T-cell (primary cell): ENCODE results near the gene CNTNAP2. TPM values are rescaled to one million over a fixed set of nuclear protein-coding genes. Genes with fewer than 3 reads are reported as not detected.
A peak's percentile ranks its signal among the peaks of the same experiment; 100 is the strongest.

Experiments
- ATAC-seq, 4 experiments: fragments of 200-7000 bp in 3 of 4; fragments of 150-1000 bp in 1 of 4; cut with Tn5 transposase; replicated peaks in 1 of 4; 1 replicate in 3 of 4; 2 replicates in 1 of 4; pipeline ENCODE4 v1.10.0; 2021; ENCODE audit warnings: moderate library complexity in 3 of 4, mild to moderate bottlenecking in 2 of 4, moderate number of reproducible peaks in 1 of 4
- CTCF ChIA-PET, 2 donors: fragments of 300-600 bp; sonication (Branson Sonifier 250); formaldehyde crosslinking; loops; one replicate each; lab custom pipeline; 2022; ENCODE audit warnings: antibody characterized with exemption in 2 of 2; lab: Charles Lee
- POLR2A ChIA-PET, 2 donors: fragments of 300-600 bp; sonication (Branson Sonifier 250); formaldehyde crosslinking; loops; one replicate each; lab custom pipeline; 2022; ENCODE audit warnings: antibody characterized with exemption in 2 of 2; lab: Charles Lee
- DNase-seq, 35 experiments: peaks; one replicate each; pipeline versions ENCODE4 v3.0.0 to v3.0.0-alpha.2; 2013 to 2023
- H3K27ac ChIP-seq: one replicate; pipeline ENCODE4 v1.5.1; 2013; ENCODE audit warnings: low read length
- H3K27me3 ChIP-seq, 2 experiments: replicated peaks in 1 of 2; 1 replicate in 1 of 2; 2 replicates in 1 of 2; pipeline versions ENCODE4 v1.6.1 to v1.7.0; 2013; ENCODE audit warnings: low read length in 1 of 2, mixed read lengths in 1 of 2; ENCODE audit not compliant: control insufficient read depth in 2 of 2, insufficient read depth in 2 of 2; ENCODE audit errors: extremely low read depth in 1 of 2
- H3K36me3 ChIP-seq, 2 donors: 1 replicate in 1 of 2; 2 replicates in 1 of 2; pipeline versions ENCODE4 v1.6.1 to v1.7.0; 2013; ENCODE audit warnings: low read length in 1 of 2; ENCODE audit not compliant: control insufficient read depth in 2 of 2, insufficient read depth in 1 of 2; ENCODE audit errors: extremely low read depth in 1 of 2
- H3K4me1 ChIP-seq, 2 experiments: 1 replicate in 1 of 2; 2 replicates in 1 of 2; pipeline versions ENCODE4 v1.6.1 to v1.7.0; 2013; ENCODE audit warnings: low read length in 2 of 2, mixed read lengths in 1 of 2; ENCODE audit not compliant: insufficient read depth in 2 of 2, control insufficient read depth in 1 of 2; ENCODE audit errors: extremely low read depth in 1 of 2
- H3K4me3 ChIP-seq, 2 donors: 1 replicate in 1 of 2; 2 replicates in 1 of 2; pipeline versions ENCODE4 v1.5.1 to v1.7.0; 2013; ENCODE audit warnings: mild to moderate bottlenecking in 2 of 2, low read length in 1 of 2, moderate library complexity in 1 of 2; ENCODE audit not compliant: control insufficient read depth in 1 of 2; ENCODE audit errors: extremely low read depth in 1 of 2
- H3K9me3 ChIP-seq: 2 replicates; pipeline ENCODE4 v1.7.0; 2013
- H3K27ac Mint-ChIP-seq, 2 donors: one replicate each; pipeline ENCODE4 v1.8.0; 2020 to 2021; ENCODE audit warnings: mild to moderate bottlenecking in 2 of 2, mixed read lengths in 2 of 2
- H3K27me3 Mint-ChIP-seq, 2 donors: one replicate each; pipeline ENCODE4 v1.8.0; 2021 to 2022; ENCODE audit warnings: mixed read lengths in 2 of 2
- H3K36me3 Mint-ChIP-seq: one replicate; pipeline ENCODE4 v1.8.0; 2021; ENCODE audit warnings: mixed read lengths
- H3K4me1 Mint-ChIP-seq, 3 donors: one replicate each; pipeline ENCODE4 v1.8.0; 2020 to 2022; ENCODE audit warnings: mixed read lengths in 3 of 3, mild to moderate bottlenecking in 1 of 3
- H3K4me3 Mint-ChIP-seq, 3 donors: one replicate each; pipeline ENCODE4 v1.8.0; 2020 to 2022; ENCODE audit warnings: mild to moderate bottlenecking in 3 of 3, mixed read lengths in 3 of 3, moderate library complexity in 3 of 3
- H3K9me3 Mint-ChIP-seq, 3 donors: one replicate each; pipeline ENCODE4 v1.8.0; 2020 to 2022; ENCODE audit warnings: mixed read lengths in 3 of 3
- whole genome bisulfite sequencing: methylation state at CpG from one replicate; pipeline ENCODE4 v1.1.5; 2013; ENCODE audit warnings: missing lambda C conversion rate; ENCODE audit not compliant: insufficient coverage; 5-methylcytosine and 5-hydroxymethylcytosine counted together
- total RNA-seq, 35 experiments: library from RNA in 6 of 35; stranded (reverse) in 6 of 35; fragments of 120-200 nt in 1 of 35; gene quantifications; one replicate each; pipeline versions ENCODE4 v1.2.1 to v1.2.4 and lab custom pipeline; 2013 to 2026

CNTNAP2 gene
- total RNA-seq, 5 donors from 2014 or later (not counting 1 experiment from before 2014, with no cell fraction given) = 0.15 to 0.72 (median 0.21) TPM

DNA sequence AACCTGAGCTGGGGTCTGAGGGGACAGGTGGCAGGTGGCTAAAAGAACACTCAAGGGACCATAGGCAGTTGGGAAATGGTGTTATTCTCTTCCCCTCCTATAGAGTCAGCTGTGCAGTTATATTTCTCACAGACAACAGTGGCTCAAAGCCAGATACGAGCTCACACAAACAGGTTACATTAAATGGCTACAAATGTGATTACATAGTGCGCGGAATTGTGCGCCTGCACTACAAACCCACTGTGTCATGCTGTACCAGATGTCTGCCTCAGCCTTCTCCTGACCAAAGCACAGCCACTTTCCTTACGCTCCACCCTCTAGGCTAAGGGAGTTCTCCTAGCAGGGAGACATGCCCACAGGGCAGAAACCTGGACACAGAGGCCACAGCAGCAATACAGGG lies 387.2 kb downstream of the CNTNAP2 start:
- ATAC-seq = no peak
- no peaks in the 10 kb centered on the region for H3K9me3 ChIP-seq
- WGBS = 86% methylated on average over 4 of the region's 5 CpGs
- ChIA-PET CTCF (no interaction called here), POLR2A (no interaction called here)
- no peak overlapping the region for H3K4me3 ChIP-seq
- no peaks in the 10 kb centered on the region for H3K4me1 ChIP-seq
- H3K27me3 Mint-ChIP-seq = no peaks in the 10 kb centered on the region
- no peak overlapping the region for H3K4me3 Mint-ChIP-seq
- H3K36me3 ChIP-seq = no peaks in the 10 kb centered on the region
- no peak for DNase-seq
- no peak overlapping the region for H3K27ac Mint-ChIP-seq
- H3K27ac ChIP-seq = no peak overlapping the region
- H3K27me3 ChIP-seq = no peaks in the 10 kb centered on the region
- H3K9me3 Mint-ChIP-seq = peaks cover 19 to 32% (median 22%) of the 10 kb centered on the region in 3 donors
- H3K36me3 Mint-ChIP-seq = no peaks in the 10 kb centered on the region
- no peaks in the 10 kb centered on the region for H3K4me1 Mint-ChIP-seq

GRCh38 chr7:146510088-146510680 lies 393.6 kb downstream of the CNTNAP2 start:
- ChIA-PET POLR2A (no interaction called here), CTCF (interaction anchor here in 1 of 2 donors (0.7 kb wide), 1 partner anchor 240 kb away, joined by 3 read pairs; no protein-coding TSS in a partner anchor)
- Histone ChIP-seq H3K9me3 (no peaks in the 10 kb centered on the region), H3K36me3 (no peaks in the 10 kb centered on the region), H3K27ac (no peak overlapping the region), H3K4me3 (no peak overlapping the region), H3K4me1 (no peaks in the 10 kb centered on the region), H3K27me3 (no peaks in the 10 kb centered on the region)
- WGBS = no CpG with 5 or more reads among the region's 1 CpG
- DNase-seq = peak in 1 of 35 experiments; percentile 6
- ATAC-seq = no peak
- Mint-ChIP-seq H3K4me1 (no peaks in the 10 kb centered on the region), H3K4me3 (no peak overlapping the region), H3K27ac (no peak overlapping the region), H3K36me3 (no peaks in the 10 kb centered on the region), H3K27me3 (no peaks in the 10 kb centered on the region), H3K9me3 (peaks cover 21 to 50% (median 23%) of the 10 kb centered on the region in 3 donors)

DNA sequence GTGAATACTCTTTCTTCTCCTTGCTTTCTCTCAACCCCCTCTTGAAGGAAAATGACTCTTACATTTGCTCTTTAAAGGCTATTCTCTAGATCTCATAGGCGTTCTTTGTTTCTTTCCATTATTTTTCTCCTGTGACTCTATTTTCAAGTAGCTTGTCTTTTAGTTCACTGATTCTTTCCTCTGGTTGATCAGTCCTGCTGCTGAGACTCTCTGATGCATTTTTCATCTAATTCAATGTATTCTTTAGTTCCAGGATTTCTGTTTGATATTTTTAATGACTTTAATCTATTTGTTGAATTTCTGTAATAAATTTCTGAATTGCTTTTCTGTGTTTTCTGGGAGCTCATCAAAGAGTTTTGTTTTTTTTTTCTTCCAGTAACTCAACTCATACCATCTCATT lies 397.7 kb downstream of the CNTNAP2 start:
- H3K4me1 ChIP-seq = no peaks in the 10 kb centered on the region
- CTCF ChIA-PET = interaction anchor here in 1 of 2 donors (0.9 kb wide), 1 partner anchor 294 kb away, joined by 3 read pairs; no protein-coding TSS in a partner anchor
- H3K27me3 Mint-ChIP-seq = no peaks in the 10 kb centered on the region
- WGBS = 100% methylated on average over 1 of the region's 1 CpG
- no peak overlapping the region for H3K4me3 Mint-ChIP-seq
- POLR2A ChIA-PET = no interaction called here
- no peaks in the 10 kb centered on the region for H3K9me3 ChIP-seq
- no peak overlapping the region for H3K27ac ChIP-seq
- ATAC-seq = no peak
- H3K36me3 ChIP-seq = no peaks in the 10 kb centered on the region
- no peak overlapping the region for H3K27ac Mint-ChIP-seq
- no peaks in the 10 kb centered on the region for H3K27me3 ChIP-seq
- DNase-seq = no peak
- no peaks in the 10 kb centered on the region for H3K36me3 Mint-ChIP-seq
- H3K4me3 ChIP-seq = no peak overlapping the region
- H3K9me3 Mint-ChIP-seq = peaks cover 16 to 38% (median 21%) of the 10 kb centered on the region in 3 donors
- no peaks in the 10 kb centered on the region for H3K4me1 Mint-ChIP-seq

- Mint-ChIP-seq H3K4me3 (no peak overlapping the region), H3K36me3 (no peaks in the 10 kb centered on the region), H3K27me3 (no peaks in the 10 kb centered on the region), H3K27ac (no peak overlapping the region), H3K9me3 (peaks cover 7 to 17% (median 8%) of the 10 kb centered on the region in 3 donors), H3K4me1 (no peaks in the 10 kb centered on the region)
- no peak for ATAC-seq
- Histone ChIP-seq H3K4me3 (no peak overlapping the region), H3K36me3 (no peaks in the 10 kb centered on the region), H3K9me3 (no peaks in the 10 kb centered on the region), H3K27me3 (no peaks in the 10 kb centered on the region), H3K27ac (no peak overlapping the region), H3K4me1 (no peaks in the 10 kb centered on the region)
- POLR2A ChIA-PET = no interaction called here
- CTCF ChIA-PET = no interaction called here
- WGBS = no CpG with 5 or more reads among the region's 2 CpGs
- DNase-seq = no peak
These were observed 412.0 kb downstream of the CNTNAP2 start for GRCh38 chr7:146528581-146528980.

GRCh38 chr7:146539836-146540235 lies 423.2 kb downstream of the CNTNAP2 start:
- H3K4me1 ChIP-seq = no peaks in the 10 kb centered on the region
- no peaks in the 10 kb centered on the region for H3K36me3 Mint-ChIP-seq
- no peak for DNase-seq
- no peak overlapping the region for H3K27ac ChIP-seq
- no peaks in the 10 kb centered on the region for H3K36me3 ChIP-seq
- POLR2A ChIA-PET = no interaction called here
- no peaks in the 10 kb centered on the region for H3K4me1 Mint-ChIP-seq
- 65% methylated on average over 1 of the region's 1 CpG for WGBS
- no peaks in the 10 kb centered on the region for H3K27me3 ChIP-seq
- CTCF ChIA-PET = no interaction called here
- no peaks in the 10 kb centered on the region for H3K9me3 ChIP-seq
- H3K9me3 Mint-ChIP-seq = peaks cover 6 to 20% (median 12%) of the 10 kb centered on the region in 3 donors
- no peaks in the 10 kb centered on the region for H3K27me3 Mint-ChIP-seq
- H3K27ac Mint-ChIP-seq = no peak overlapping the region
- H3K4me3 ChIP-seq = no peak overlapping the region
- no peak for ATAC-seq
- no peak overlapping the region for H3K4me3 Mint-ChIP-seq

- H3K27ac Mint-ChIP-seq = no peak overlapping the region
- no CpG with 5 or more reads among the region's 2 CpGs for WGBS
- Histone ChIP-seq H3K27ac (no peak overlapping the region), H3K36me3 (no peaks in the 10 kb centered on the region), H3K4me1 (no peaks in the 10 kb centered on the region), H3K27me3 (no peaks in the 10 kb centered on the region), H3K4me3 (no peak overlapping the region), H3K9me3 (no peaks in the 10 kb centered on the region)
- peaks cover 9 to 26% (median 17%) of the 10 kb centered on the region in 3 donors for H3K9me3 Mint-ChIP-seq
- DNase-seq = no peak
- POLR2A ChIA-PET = interaction anchor here in 1 of 2 donors (0.6 kb wide), 1 partner anchor 9 kb away, joined by 8 read pairs; no protein-coding TSS in a partner anchor
- CTCF ChIA-PET = interaction anchor here in 1 of 2 donors (0.6 kb wide), 1 partner anchor 1564 kb away, joined by 3 read pairs; no protein-coding TSS in a partner anchor
- no peaks in the 10 kb centered on the region for H3K27me3 Mint-ChIP-seq
- H3K4me1 Mint-ChIP-seq = no peaks in the 10 kb centered on the region
- H3K4me3 Mint-ChIP-seq = no peak overlapping the region
- ATAC-seq = no peak
- H3K36me3 Mint-ChIP-seq = no peaks in the 10 kb centered on the region
These were observed 425.5 kb downstream of the CNTNAP2 start for GRCh38 chr7:146542101-146542500.
